Testis (tissue), 3 donors: ENCODE results near the gene KCNC3. TPM values are rescaled to one million over a fixed set of nuclear protein-coding genes. Genes with fewer than 3 reads are reported as not detected.

Experiments
- DNase-seq: peaks from one replicate; pipeline ENCODE4 v3.0.0-alpha.2; 2019
- H3K27ac ChIP-seq, 2 donors: fragments of 200-600 bp; sonication (generic); one replicate each; pipeline ENCODE4 v1.5.1; 2019
- H3K27me3 ChIP-seq: fragments of 200-600 bp; sonication (generic); one replicate; pipeline ENCODE4 v1.5.1; 2019
- H3K36me3 ChIP-seq: fragments of 200-600 bp; sonication (generic); one replicate; pipeline ENCODE4 v1.5.1; 2017; ENCODE audit warnings: low read depth; ENCODE audit errors: missing control alignments
- H3K4me1 ChIP-seq: fragments of 200-600 bp; sonication (generic); one replicate; pipeline ENCODE4 v1.5.1; 2019
- H3K4me3 ChIP-seq, 2 donors: fragments of 200-600 bp; sonication (generic); one replicate each; pipeline ENCODE4 v1.5.1; 2017 to 2019
- H3K9me3 ChIP-seq: fragments of 200-600 bp; sonication (generic); one replicate; pipeline ENCODE4 v1.5.1; 2017
- CTCF ChIP-seq, 3 experiments: fragments of 450-650 bp in 2 of 3; fragments of 200-600 bp in 1 of 3; sonication (generic) in 1 of 3; IDR thresholded peaks; one replicate each; pipeline ENCODE4 v1.5.1; 2016 to 2019; ENCODE audit warnings: antibody characterized with exemption in 3 of 3, mild to moderate bottlenecking in 2 of 3, moderate library complexity in 1 of 3
- POLR2A ChIP-seq: fragments of 450-650 bp; IDR thresholded peaks from one replicate; pipeline ENCODE4 v1.6.1; 2017; ENCODE audit warnings: antibody characterized with exemption, mild to moderate bottlenecking, moderate library complexity
- WGBS, 2 donors: methylation state at CpG; one replicate each; pipeline ENCODE4 v1.1.5; 2018; 5-methylcytosine and 5-hydroxymethylcytosine counted together
- intact Hi-C: fragments of 100-400 bp; cut with DNase I; formaldehyde crosslinking; loops from one replicate; pipeline ENCODE4 v1.15.1; 2023; ENCODE audit warnings: low total_unique reads
- polyA plus RNA-seq: library from polyadenylated mRNA; stranded (reverse); fragments of 350-450 nt; fragmentation: Illumina TruSeq; extraction: RNeasy Lipid Tissue Mini Kit (QIAGEN cat#74804); gene quantifications from one replicate; pipeline ENCODE4 v1.2.3, GENCODE V29; 2014; ENCODE audit warnings: low read depth, low replicate concordance; ENCODE audit not compliant: insufficient read depth
- total RNA-seq, 2 donors: library from RNA; depleted of rRNA; stranded (reverse); fragments of >200 nt; gene quantifications; one replicate each; pipeline ENCODE4 v1.2.3, GENCODE V29; 2016

KCNC3 gene
- total and polyA plus RNA-seq, 3 donors from 2014 or later, result 6.9 to 16.0 (median 7.7) TPM

GRCh38 chr19:50266041-50266440 lies 63.1 kb downstream of the KCNC3 start:
- 85 to 89% methylated on average over 8 of the region's 8 CpGs for WGBS, 2 donors
- DNase-seq, result no peak
- H3K9me3 ChIP-seq, result no peaks in the 10 kb centered on the region
- H3K36me3 ChIP-seq, result no peaks in the 10 kb centered on the region
- no peaks in the 10 kb centered on the region for H3K27me3 ChIP-seq
- H3K4me1 ChIP-seq, result peaks cover 8% of the 10 kb centered on the region
- no peak overlapping the region for H3K4me3 ChIP-seq
- H3K27ac ChIP-seq, result no peak overlapping the region
- intact Hi-C loops, result no loop called here
- TF ChIP-seq CTCF (IDR thresholded peaks at IDR 0.05) (no peak), POLR2A (no peak)

- intact Hi-C loops, result no loop called here
- no peaks in the 10 kb centered on the region for H3K27me3 ChIP-seq
- WGBS, 2 donors, result 75 to 77% methylated on average over 8 of the region's 8 CpGs
- H3K36me3 ChIP-seq, result no peaks in the 10 kb centered on the region
- no peak overlapping the region for H3K27ac ChIP-seq
- peaks cover 8% of the 10 kb centered on the region for H3K4me1 ChIP-seq
- TF ChIP-seq POLR2A, result no peak
- no peak for TF ChIP-seq CTCF (IDR thresholded peaks at IDR 0.05)
- no peaks in the 10 kb centered on the region for H3K9me3 ChIP-seq
- no peak overlapping the region for H3K4me3 ChIP-seq
- DNase-seq, result no peak
These were observed 64.5 kb downstream of the KCNC3 start for GRCh38 chr19:50264483-50265186.

- H3K27ac ChIP-seq, result no peak overlapping the region
- no peaks in the 10 kb centered on the region for H3K9me3 ChIP-seq
- H3K36me3 ChIP-seq, result no peaks in the 10 kb centered on the region
- no peak overlapping the region for H3K4me3 ChIP-seq
- TF ChIP-seq CTCF (IDR thresholded peaks at IDR 0.05) (no peak), POLR2A (no peak)
- H3K4me1 ChIP-seq, result peaks cover 8% of the 10 kb centered on the region
- DNase-seq, result no peak
- H3K27me3 ChIP-seq, result no peaks in the 10 kb centered on the region
- WGBS, 2 donors, result 89 to 90% methylated on average over 8 of the region's 8 CpGs
- intact Hi-C loops, result no loop called here
These were observed 66.0 kb downstream of the KCNC3 start for GRCh38 chr19:50263176-50263575.

Other genes with a start within 250 kb of the KCNC3 start
- gene IZUMO2, start 166.1 kb downstream of the KCNC3 start, total RNA-seq, result 10 to 100 TPM; 18.0 to 37.3 TPM
- gene IZUMO2, start 166.1 kb downstream of the KCNC3 start, polyA plus RNA-seq, result 56.1 TPM
- gene MYH14, start 125.8 kb downstream of the KCNC3 start, total RNA-seq, result 1 to 10 TPM; 7.8 to 7.9 TPM
- gene MYH14, start 125.8 kb downstream of the KCNC3 start, polyA plus RNA-seq, result 6.0 TPM
- gene NAPSA, start 36.3 kb upstream of the KCNC3 start, total RNA-seq, result 1 to 10 TPM; 1.3 to 2.0 TPM
- gene NAPSA, start 36.3 kb upstream of the KCNC3 start, polyA plus RNA-seq, result 11.5 TPM
- gene NR1H2, start 47.1 kb upstream of the KCNC3 start, total RNA-seq, result 10 to 100 TPM; 93.8 to 96.6 TPM
- 68.0 TPM for gene NR1H2, start 47.1 kb upstream of the KCNC3 start, polyA plus RNA-seq
- gene POLD1, start 55.0 kb upstream of the KCNC3 start, total RNA-seq, result 10 to 100 TPM; 42.2 to 51.7 TPM
- gene POLD1, start 55.0 kb upstream of the KCNC3 start, polyA plus RNA-seq, result 30.7 TPM
- gene SPIB, start 89.6 kb upstream of the KCNC3 start, total RNA-seq, result 1 to 10 TPM in 1 of 2 donors, under 1 TPM in 1; 0.24 to 1.1 TPM
- 1.6 TPM for gene SPIB, start 89.6 kb upstream of the KCNC3 start, polyA plus RNA-seq
- under 1 TPM; 0.31 to 0.63 TPM for gene MYBPC2, start 103.5 kb upstream of the KCNC3 start, total RNA-seq
- gene MYBPC2, start 103.5 kb upstream of the KCNC3 start, polyA plus RNA-seq, result 3.2 TPM
- 100 to 1,000 TPM; 203 to 311 TPM for gene EMC10, start 147.1 kb upstream of the KCNC3 start, total RNA-seq
- gene EMC10, start 147.1 kb upstream of the KCNC3 start, polyA plus RNA-seq, result 162 TPM
- gene GARIN5A, start 147.5 kb upstream of the KCNC3 start, total RNA-seq, result 100 to 1,000 TPM in 1 of 2 donors, 10 to 100 TPM in 1; 60.0 to 120 TPM
- gene GARIN5A, start 147.5 kb upstream of the KCNC3 start, polyA plus RNA-seq, result 126 TPM
- 10 to 100 TPM; 26.1 to 37.7 TPM for gene JOSD2, start 181.8 kb upstream of the KCNC3 start, total RNA-seq
- gene JOSD2, start 181.8 kb upstream of the KCNC3 start, polyA plus RNA-seq, result 21.6 TPM
- not detected for gene ASPDH, start 184.5 kb upstream of the KCNC3 start, total RNA-seq
- 0.90 TPM for gene ASPDH, start 184.5 kb upstream of the KCNC3 start, polyA plus RNA-seq
- gene LRRC4B, start 239.1 kb upstream of the KCNC3 start, total RNA-seq, result 10 to 100 TPM in 1 of 2 donors, 1 to 10 TPM in 1; 5.7 to 10.1 TPM
- 2.8 TPM for gene LRRC4B, start 239.1 kb upstream of the KCNC3 start, polyA plus RNA-seq